ENCODE measurements around the gene MCM7.

MCM7 gene

GRCh38 chr7:100111156-100111555, 10.0 kb upstream of the MCM7 start:
- H3K4me3 Mint-ChIP-seq = no peak overlapping the region
- no peaks in the 10 kb centered on the region for H3K4me1 Mint-ChIP-seq (ENCODE audit: low read depth)
- H3K36me3 Mint-ChIP-seq (ENCODE audit: low read depth) = peaks cover 38% of the 10 kb centered on the region
- no peaks in the 10 kb centered on the region for H3K9me3 Mint-ChIP-seq
- no peaks in the 10 kb centered on the region for H3K27me3 Mint-ChIP-seq
- no peak overlapping the region for H3K27ac Mint-ChIP-seq

- no peaks in the 10 kb centered on the region for H3K9me3 Mint-ChIP-seq
Observed at GRCh38 chr7:100109521-100110163, 8.4 kb upstream of the MCM7 start.

GRCh38 chr7:100107890-100108289, 6.7 kb upstream of the MCM7 start:
- H3K4me1 Mint-ChIP-seq (ENCODE audit: low read depth) = peaks cover 5% of the 10 kb centered on the region
- peaks cover 44% of the 10 kb centered on the region for H3K36me3 Mint-ChIP-seq (ENCODE audit: low read depth)
- H3K27me3 Mint-ChIP-seq = no peaks in the 10 kb centered on the region
- H3K9me3 Mint-ChIP-seq = no peaks in the 10 kb centered on the region
- no peak overlapping the region for H3K27ac Mint-ChIP-seq
- H3K4me3 Mint-ChIP-seq = no peak overlapping the region

More at GRCh38 chr7:100109521-100110163, 8.4 kb upstream of the MCM7 start:
- H3K4me1 Mint-ChIP-seq (ENCODE audit: low read depth) = no peaks in the 10 kb centered on the region
- H3K36me3 Mint-ChIP-seq (ENCODE audit: low read depth) = peaks cover 39% of the 10 kb centered on the region
- no peaks in the 10 kb centered on the region for H3K27me3 Mint-ChIP-seq
- H3K27ac Mint-ChIP-seq = no peak overlapping the region
- H3K4me3 Mint-ChIP-seq = no peak overlapping the region

DNA sequence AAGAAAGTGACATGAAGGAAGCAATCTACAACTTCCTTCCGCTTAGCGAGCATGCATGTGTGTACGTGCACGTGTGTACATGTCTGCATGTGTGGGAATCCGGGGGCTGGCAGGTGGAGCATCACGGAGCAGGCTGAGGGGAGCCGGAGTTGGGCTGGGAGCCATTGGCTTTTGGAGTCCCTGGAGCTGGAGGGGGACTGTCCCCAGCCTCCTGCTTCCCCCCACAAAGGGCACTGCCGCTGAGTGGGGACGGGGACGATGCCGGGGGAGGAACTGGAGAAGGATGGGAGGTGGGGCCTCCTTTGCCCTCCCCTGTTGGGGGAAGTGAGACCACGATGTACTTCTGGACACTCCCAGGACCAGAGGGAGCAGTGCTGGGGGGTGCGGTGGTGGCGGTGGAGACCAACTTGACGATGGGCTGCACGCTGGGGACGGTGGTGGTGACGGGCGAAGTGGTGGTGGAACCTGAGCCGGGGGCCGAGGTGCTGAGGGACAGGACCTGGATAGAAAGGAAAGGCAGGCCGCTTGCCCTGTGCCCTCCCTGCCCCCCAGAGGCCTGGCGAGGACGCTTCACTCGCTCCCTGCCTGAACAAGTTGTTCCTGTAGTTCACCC, 6.0 kb upstream of the MCM7 start:
- no peaks in the 10 kb centered on the region for H3K9me3 Mint-ChIP-seq
- H3K36me3 Mint-ChIP-seq (ENCODE audit: low read depth) = peaks cover 40% of the 10 kb centered on the region
- no peak overlapping the region for H3K4me3 Mint-ChIP-seq
- no peak overlapping the region for H3K27ac Mint-ChIP-seq
- no peaks in the 10 kb centered on the region for H3K27me3 Mint-ChIP-seq
- H3K4me1 Mint-ChIP-seq (ENCODE audit: low read depth) = peaks cover 10% of the 10 kb centered on the region

GRCh38 chr7:100106633-100107032, 5.4 kb upstream of the MCM7 start:
- no peak overlapping the region for H3K27ac Mint-ChIP-seq
- H3K4me3 Mint-ChIP-seq = no peak overlapping the region
- peaks cover 39% of the 10 kb centered on the region for H3K36me3 Mint-ChIP-seq (ENCODE audit: low read depth)
- H3K4me1 Mint-ChIP-seq (ENCODE audit: low read depth) = peaks cover 10% of the 10 kb centered on the region
- H3K9me3 Mint-ChIP-seq = no peaks in the 10 kb centered on the region
- no peaks in the 10 kb centered on the region for H3K27me3 Mint-ChIP-seq

DNA sequence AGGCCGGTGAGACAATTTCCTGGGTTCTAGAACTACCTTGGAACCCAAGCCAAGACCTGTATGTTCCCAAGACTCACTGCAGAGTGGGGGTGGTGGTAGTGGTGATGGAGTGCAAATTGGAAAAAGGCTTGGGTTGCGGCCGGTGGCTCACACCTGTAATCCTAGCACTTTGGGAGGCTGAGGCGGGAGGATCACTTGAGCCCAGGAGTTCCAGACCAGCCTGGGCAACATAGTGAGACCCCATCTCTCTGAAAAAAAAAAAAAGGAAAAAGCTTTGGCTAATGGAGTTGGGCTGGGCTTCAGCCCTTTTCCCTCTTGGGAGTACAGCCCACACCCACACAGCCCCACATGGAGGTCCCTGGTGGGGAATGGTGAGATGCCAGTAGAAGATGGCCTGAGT, 4.3 kb upstream of the MCM7 start:
- Mint-ChIP-seq H3K4me1 (ENCODE audit: low read depth) (peaks cover 11% of the 10 kb centered on the region), H3K27me3 (no peaks in the 10 kb centered on the region), H3K27ac (no peak overlapping the region), H3K9me3 (no peaks in the 10 kb centered on the region), H3K4me3 (no peak overlapping the region), H3K36me3 (ENCODE audit: low read depth) (peaks cover 37% of the 10 kb centered on the region)

DNA sequence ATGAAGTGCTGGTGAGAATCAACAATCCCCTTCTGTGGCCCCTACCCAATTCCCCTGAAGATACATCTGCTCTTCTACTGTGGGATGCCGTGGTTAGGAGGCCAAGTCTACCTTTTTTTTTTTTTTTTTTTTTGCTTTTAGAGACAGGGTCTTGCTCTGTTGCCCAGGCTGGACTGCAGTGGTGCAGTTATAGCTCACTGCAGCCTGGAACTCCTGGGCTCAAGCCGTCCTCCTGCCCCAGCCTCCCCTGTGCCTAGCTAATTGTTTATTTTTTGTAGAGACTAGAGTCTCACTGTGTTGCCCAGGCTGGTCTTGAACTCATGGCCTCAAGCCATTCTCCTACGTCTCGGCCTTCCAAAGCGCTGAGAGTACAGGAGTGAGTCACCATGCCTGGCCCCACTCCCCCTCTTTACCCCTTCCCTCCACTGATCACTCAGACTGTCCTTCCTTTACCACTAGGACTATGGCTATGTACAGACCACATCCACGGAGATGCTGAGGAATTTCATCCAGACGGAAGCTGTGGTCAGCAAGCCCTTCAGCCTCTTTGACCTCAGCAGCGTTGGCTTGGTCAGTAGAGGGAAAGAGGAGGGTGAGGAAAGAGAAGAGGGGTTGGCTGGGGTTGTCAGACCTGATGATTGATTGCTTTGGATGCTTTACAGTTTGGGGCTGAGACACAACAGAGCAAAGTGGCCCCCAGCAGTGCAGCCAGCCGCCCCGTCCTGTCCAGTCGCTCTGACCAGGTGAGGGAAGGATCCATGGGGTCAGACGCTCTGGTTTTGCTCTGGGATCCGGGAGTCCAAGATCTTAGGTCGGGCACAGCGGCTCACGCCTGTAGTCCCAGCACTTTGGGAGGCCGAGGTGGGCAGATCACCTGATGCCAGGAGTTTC, 2.0 kb upstream of the MCM7 start:
- H3K27ac Mint-ChIP-seq = peak overlapping the region; percentile 78
- no peaks in the 10 kb centered on the region for H3K27me3 Mint-ChIP-seq
- peak overlapping the region; percentile 89 for H3K4me3 Mint-ChIP-seq
- peaks cover 34% of the 10 kb centered on the region for H3K4me1 Mint-ChIP-seq (ENCODE audit: low read depth)
- no peaks in the 10 kb centered on the region for H3K9me3 Mint-ChIP-seq
- H3K36me3 Mint-ChIP-seq (ENCODE audit: low read depth) = peaks cover 55% of the 10 kb centered on the region

DNA sequence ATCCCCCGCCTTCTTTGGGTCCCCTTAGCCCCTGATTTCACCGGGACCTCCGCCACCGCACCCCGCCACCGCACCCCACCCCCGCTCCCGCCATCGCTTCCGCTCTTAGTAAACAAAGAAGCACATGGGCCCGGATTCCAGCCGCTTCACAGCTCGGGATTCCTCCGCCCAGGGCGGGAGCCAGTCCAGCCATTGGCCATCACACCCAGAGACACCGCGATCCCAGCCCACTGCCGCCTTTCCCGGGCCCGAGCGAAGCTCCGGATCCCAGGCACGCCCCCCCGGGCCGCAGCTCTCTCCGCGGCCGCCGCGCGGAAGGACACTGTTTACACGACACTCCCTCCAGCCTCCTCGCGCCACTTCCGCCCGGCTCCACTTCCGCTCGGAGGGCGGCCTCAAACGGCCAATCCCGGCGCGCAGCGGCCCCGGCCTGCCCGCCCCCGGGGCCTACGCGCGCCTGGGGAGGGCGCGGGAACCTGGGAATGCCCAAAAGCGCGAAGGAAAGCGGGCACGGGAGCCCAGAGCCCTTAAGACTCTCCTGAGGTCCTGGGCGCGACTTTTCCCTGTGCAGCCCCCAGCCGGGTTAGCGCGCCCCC, 679 bp downstream of the MCM7 start:
- Mint-ChIP-seq H3K36me3 (ENCODE audit: low read depth) (peaks cover 63% of the 10 kb centered on the region), H3K9me3 (no peaks in the 10 kb centered on the region), H3K4me1 (ENCODE audit: low read depth) (peaks cover 51% of the 10 kb centered on the region), H3K27ac (peak overlapping the region; percentile 96), H3K27me3 (no peaks in the 10 kb centered on the region), H3K4me3 (peak overlapping the region; percentile 89)

DNA sequence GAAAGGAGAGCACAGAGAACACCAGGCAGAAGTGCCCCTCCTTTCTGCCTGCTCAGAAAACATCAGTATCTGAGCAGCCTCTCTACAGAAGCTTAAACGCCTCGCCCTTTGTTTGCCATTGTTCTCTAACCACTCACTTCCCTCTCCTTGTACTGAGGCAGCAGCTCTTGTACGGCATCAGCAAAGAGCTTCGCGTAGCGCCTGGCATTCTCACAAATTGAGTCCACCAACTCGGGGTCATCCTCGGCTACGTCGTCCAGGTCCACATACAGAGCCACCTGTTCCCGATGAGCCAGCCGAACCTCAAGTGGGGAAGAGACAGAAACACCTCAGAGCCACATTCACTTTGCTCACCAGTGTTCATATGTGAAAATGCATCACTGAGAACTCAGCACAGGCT, 1.7 kb downstream of the MCM7 start:
- Mint-ChIP-seq H3K4me3 (peak overlapping the region; percentile 89), H3K4me1 (ENCODE audit: low read depth) (peaks cover 55% of the 10 kb centered on the region), H3K36me3 (ENCODE audit: low read depth) (peaks cover 71% of the 10 kb centered on the region), H3K27ac (peak overlapping the region; percentile 96), H3K27me3 (no peaks in the 10 kb centered on the region), H3K9me3 (no peaks in the 10 kb centered on the region)

- H3K9me3 Mint-ChIP-seq = no peaks in the 10 kb centered on the region
- peak overlapping the region; percentile 79 for H3K27ac Mint-ChIP-seq
- peaks cover 73% of the 10 kb centered on the region for H3K36me3 Mint-ChIP-seq (ENCODE audit: low read depth)
- H3K27me3 Mint-ChIP-seq = no peaks in the 10 kb centered on the region
- H3K4me1 Mint-ChIP-seq (ENCODE audit: low read depth) = peaks cover 55% of the 10 kb centered on the region
- H3K4me3 Mint-ChIP-seq = peak overlapping the region; percentile 89
Observed at GRCh38 chr7:100098913-100099312, 2.3 kb downstream of the MCM7 start.

GRCh38 chr7:100095704-100096103, 5.5 kb downstream of the MCM7 start:
- H3K4me1 Mint-ChIP-seq (ENCODE audit: low read depth) = peaks cover 65% of the 10 kb centered on the region
- no peaks in the 10 kb centered on the region for H3K27me3 Mint-ChIP-seq
- H3K9me3 Mint-ChIP-seq = no peaks in the 10 kb centered on the region
- H3K4me3 Mint-ChIP-seq = no peak overlapping the region
- H3K36me3 Mint-ChIP-seq (ENCODE audit: low read depth) = peaks cover 97% of the 10 kb centered on the region
- peak overlapping the region; percentile 76 for H3K27ac Mint-ChIP-seq

DNA sequence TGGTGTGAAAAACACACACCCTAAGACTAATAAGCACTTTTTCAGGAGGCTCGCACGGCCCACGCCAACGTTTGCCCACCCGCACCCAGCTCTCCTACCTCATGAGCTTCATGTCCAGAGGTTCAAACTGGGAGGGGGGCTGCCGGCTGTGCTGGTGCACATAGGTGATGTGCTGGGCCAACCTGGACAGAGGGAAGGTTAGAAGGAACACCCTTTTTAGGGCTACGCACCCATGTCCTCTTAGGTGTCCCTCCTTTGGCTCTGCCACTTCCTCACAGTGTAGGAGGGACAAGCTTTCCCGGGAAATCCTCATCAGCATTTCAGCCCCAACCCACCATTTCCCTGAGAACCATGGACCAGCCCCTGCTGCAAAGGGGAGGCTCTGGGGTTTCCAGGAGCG, 5.9 kb downstream of the MCM7 start:
- Mint-ChIP-seq H3K27me3 (no peaks in the 10 kb centered on the region), H3K4me3 (no peak overlapping the region), H3K36me3 (ENCODE audit: low read depth) (peaks cover 97% of the 10 kb centered on the region), H3K4me1 (ENCODE audit: low read depth) (peaks cover 66% of the 10 kb centered on the region), H3K27ac (peak overlapping the region; percentile 23), H3K9me3 (no peaks in the 10 kb centered on the region)

- no peak overlapping the region for H3K27ac Mint-ChIP-seq
- peaks cover 84% of the 10 kb centered on the region for H3K36me3 Mint-ChIP-seq (ENCODE audit: low read depth)
- no peak overlapping the region for H3K4me3 Mint-ChIP-seq
- H3K4me1 Mint-ChIP-seq (ENCODE audit: low read depth) = peaks cover 66% of the 10 kb centered on the region
- H3K9me3 Mint-ChIP-seq = no peaks in the 10 kb centered on the region
- no peaks in the 10 kb centered on the region for H3K27me3 Mint-ChIP-seq
Observed at GRCh38 chr7:100093925-100094486, 7.2 kb downstream of the MCM7 start.

DNA sequence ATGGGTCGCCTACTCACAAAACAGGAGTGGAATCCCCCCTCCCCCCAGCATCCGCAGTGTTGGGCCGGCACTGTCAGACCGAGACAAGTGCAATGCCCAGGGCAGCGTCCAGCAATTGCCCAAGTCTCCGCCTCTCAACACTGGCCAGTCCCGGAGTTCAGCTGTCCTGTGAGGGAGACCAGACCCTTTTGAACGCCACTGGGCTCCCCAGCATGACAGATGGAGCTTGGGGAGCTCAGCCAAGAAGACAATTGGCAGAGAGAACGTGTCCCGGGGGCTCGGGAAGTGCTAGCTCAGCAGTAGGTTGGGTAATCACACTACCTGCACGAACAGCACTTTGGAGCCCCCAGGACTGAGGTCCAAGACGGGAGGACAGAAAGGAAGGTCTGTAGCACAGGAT, 7.7 kb downstream of the MCM7 start:
- Mint-ChIP-seq H3K27ac (peak overlapping the region; percentile 52), H3K4me3 (no peak overlapping the region), H3K4me1 (ENCODE audit: low read depth) (peaks cover 62% of the 10 kb centered on the region), H3K9me3 (no peaks in the 10 kb centered on the region), H3K36me3 (ENCODE audit: low read depth) (peaks cover 79% of the 10 kb centered on the region), H3K27me3 (no peaks in the 10 kb centered on the region)

Data from stimulated activated naive CD8-positive, alpha-beta T cell treated with anti-CD3 and anti-CD28 coated beads, Interleukin-15, Interleukin-2, amounts not matched to agents 100 ng/mL and 50 ng/mL, for 24 hours (primary cell).